ENCODE results near the gene COL23A1.

The COL23A1 gene

DNA sequence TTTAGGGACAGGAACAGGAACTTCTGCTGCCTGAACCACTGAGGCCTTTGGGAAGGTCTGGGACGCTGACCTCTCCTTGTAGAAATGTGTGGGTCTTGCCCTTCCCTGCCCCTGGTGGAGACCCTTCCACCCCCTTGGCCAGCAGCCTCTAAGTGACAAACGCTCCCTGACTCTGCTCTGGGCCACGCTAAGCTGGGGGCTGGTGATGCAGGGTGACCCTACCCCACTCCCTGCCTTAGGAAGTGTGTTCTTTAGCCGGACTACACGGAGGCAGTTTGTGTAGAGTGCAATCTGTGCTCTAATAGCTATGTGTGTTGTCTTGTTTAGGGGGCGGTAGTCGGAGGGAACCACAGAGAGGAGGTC lies 123.0 kb downstream of the COL23A1 start:
- DNase-seq (ENCODE audit: low read depth): no peak
- no peak overlapping the region for H3K4me3 ChIP-seq (ENCODE audit: low read depth, low read length)
- TF ChIP-seq, protein P1, sequence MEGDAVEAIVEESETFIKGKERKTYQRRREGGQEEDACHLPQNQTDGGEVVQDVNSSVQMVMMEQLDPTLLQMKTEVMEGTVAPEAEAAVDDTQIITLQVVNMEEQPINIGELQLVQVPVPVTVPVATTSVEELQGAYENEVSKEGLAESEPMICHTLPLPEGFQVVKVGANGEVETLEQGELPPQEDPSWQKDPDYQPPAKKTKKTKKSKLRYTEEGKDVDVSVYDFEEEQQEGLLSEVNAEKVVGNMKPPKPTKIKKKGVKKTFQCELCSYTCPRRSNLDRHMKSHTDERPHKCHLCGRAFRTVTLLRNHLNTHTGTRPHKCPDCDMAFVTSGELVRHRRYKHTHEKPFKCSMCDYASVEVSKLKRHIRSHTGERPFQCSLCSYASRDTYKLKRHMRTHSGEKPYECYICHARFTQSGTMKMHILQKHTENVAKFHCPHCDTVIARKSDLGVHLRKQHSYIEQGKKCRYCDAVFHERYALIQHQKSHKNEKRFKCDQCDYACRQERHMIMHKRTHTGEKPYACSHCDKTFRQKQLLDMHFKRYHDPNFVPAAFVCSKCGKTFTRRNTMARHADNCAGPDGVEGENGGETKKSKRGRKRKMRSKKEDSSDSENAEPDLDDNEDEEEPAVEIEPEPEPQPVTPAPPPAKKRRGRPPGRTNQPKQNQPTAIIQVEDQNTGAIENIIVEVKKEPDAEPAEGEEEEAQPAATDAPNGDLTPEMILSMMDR (IDR thresholded peaks at IDR 0.05; ENCODE audit: low read depth, low read length, missing control alignments): no peak

DNA sequence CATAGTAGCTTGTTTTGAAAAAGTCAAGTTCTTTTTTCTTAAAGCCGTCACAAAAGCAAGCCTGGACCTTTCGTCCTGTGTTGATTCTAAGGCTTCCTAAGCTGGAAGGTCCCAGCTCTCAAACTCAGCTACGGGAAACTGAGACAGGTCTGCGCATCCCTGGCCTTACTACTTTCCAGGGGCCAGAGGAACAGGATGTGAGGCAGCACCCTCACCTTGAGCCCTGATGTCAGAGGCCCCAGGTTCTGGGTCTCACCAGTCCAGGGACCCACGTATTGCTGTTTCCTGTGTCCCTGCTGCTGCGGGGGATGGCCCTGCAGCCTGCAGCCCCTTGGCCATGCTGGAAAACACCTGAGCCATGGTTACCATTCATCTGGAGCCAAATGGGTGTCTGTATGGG lies 123.9 kb downstream of the COL23A1 start:
- TF ChIP-seq, protein P1 (IDR thresholded peaks at IDR 0.05; ENCODE audit: low read depth, low read length, missing control alignments): no peak
- DNase-seq (ENCODE audit: low read depth): no peak
- no peak overlapping the region for H3K4me3 ChIP-seq (ENCODE audit: low read depth, low read length)

DNA sequence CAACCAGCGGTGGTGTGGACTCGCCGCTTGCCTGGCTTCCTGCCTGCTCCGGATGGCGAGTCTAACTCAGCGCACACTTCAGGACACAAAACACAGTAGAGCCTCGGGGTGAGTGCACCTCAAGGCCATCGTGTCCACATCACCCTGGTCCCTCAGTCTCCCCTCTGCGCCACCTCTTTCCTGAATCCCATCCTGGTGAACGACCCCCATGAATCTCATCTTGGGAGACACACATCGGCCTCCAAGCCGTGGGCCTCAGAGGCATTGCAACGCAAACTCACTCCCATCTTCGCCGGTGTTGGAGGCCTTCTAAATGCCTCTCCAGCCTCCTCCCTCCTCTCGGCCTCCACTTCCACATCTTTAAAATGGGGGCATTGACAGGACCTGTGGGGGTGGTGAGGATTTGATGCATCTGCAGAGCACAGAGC lies 124.3 kb downstream of the COL23A1 start:
- TF ChIP-seq, protein P1 (IDR thresholded peaks at IDR 0.05; ENCODE audit: low read depth, low read length, missing control alignments): no peak
- DNase-seq (ENCODE audit: low read depth): no peak
- no peak overlapping the region for H3K4me3 ChIP-seq (ENCODE audit: low read depth, low read length)

DNA sequence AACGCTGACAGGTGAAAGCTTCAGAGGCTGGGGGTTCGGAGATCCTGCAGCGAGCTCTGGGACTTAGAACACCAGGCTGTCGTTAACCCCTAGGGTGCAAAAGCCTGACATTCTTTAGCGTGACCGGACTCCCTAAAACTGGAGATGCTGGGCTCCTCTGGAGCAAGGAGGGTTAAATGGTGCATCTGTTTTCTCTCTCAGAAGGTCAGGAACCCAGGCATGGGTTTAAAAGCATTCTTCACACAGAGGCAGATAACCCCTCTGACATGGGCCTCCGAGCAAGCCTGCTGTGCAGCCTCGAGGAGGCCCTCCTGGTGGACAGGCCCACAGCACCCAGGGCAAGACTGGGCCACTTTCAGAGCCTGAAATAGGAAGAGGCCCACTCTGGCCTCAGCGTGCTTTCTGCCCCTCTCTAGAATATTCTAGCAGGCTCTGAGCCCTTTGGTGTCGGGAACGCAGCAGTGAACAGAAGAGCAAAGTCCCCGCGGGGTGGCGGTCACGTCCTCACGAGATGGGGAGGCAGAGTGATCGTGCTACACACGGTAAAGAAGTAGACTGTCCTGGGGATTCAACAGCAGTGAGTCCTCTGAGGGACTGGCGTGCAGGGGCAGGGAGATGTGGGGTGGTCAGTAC lies 124.8 kb downstream of the COL23A1 start:
- TF ChIP-seq, protein P1 (IDR thresholded peaks at IDR 0.05; ENCODE audit: low read depth, low read length, missing control alignments): no peak
- DNase-seq (ENCODE audit: low read depth): no peak
- no peak overlapping the region for H3K4me3 ChIP-seq (ENCODE audit: low read depth, low read length)

DNA sequence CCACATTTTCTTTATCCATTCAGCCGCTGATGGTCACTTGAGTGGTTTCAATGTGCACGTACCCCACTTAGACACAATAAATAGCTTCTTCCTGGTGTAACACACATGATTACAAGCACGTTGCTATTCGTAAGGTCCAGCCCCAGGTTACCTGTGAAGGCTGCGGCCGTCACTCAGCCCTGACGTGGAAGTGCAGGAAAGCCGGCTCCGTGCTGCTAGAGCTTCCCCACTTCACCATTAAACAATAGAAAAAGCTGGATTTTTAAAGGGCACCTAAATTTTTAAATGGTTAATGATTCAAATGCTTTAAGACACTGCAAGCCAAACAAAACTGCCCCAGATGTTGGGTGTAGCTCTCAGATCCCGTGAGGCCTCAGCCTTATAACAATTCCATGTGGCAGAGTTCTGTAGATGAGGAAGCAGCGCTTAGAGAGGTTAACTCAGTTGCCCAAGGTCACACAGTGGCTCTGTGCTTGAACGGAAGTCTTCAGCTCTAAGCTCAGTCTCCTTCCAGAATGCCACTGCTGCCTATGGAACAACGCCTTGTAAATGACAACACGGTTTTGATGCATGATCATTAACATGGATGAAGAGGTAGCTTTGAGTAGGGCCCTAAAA lies 125.7 kb downstream of the COL23A1 start:
- no peak overlapping the region for H3K4me3 ChIP-seq (ENCODE audit: low read depth, low read length)
- TF ChIP-seq, protein P1 (IDR thresholded peaks at IDR 0.05; ENCODE audit: low read depth, low read length, missing control alignments): no peak
- no peak for DNase-seq (ENCODE audit: low read depth)

DNA sequence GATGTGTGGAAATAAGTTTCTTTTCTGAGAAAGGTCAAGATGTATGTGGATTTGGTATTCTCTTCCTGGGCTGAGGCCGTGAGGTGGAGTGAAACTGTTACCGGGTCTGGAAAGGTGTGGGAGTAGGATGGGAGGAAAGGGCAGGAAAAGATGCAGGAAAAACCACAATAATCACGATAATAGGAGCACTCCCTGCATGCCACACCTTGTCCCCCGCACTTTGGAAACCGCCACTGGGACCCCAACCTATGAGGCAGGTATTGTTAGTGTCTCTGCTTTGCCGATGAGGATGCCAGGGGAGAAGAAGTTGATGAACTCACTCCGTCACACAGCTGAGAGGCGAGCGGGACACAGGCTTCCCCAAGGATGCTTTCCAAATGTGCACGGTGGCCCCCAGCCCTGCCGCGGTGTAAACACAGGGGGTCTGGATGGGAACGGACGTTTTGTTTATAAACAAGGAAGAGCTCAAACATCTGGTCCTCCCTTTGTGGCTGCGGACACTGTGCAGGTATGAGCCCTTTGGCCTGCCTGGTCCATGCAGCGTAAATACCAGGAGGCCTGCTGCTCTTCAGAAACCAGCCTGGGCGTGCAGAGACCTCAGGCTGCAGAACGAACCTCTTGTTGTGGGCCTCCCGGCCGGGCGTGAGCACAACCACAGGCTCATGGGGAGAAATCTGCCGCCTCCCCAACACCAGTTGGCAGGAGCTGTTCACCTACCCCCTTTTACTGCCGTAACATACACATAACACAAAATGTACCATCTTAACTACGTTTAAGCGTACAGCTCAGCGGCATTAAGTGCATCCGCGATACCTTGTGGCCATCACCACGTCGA lies 126.7 kb downstream of the COL23A1 start:
- no peak for DNase-seq (ENCODE audit: low read depth)
- TF ChIP-seq, protein P1 (IDR thresholded peaks at IDR 0.05; ENCODE audit: low read depth, low read length, missing control alignments): no peak
- no peak overlapping the region for H3K4me3 ChIP-seq (ENCODE audit: low read depth, low read length)
